ENCODE results near the gene MYL6B. TPM values are rescaled to one million over a fixed set of nuclear protein-coding genes. Genes with fewer than 3 reads are reported as not detected.

The MYL6B gene
- total RNA-seq, 3 donors from 2014 or later (not counting 1 experiment from before 2014, with no cell fraction given), result 6.7 to 8.9 (median 7.4) TPM

- no peaks in the 10 kb centered on the region for H3K9me3 ChIP-seq (ENCODE audit: control insufficient read depth, insufficient read depth, low read length)
- no peaks in the 10 kb centered on the region for H3K27me3 ChIP-seq (ENCODE audit: control insufficient read depth, insufficient read depth, low read length)
- 57% methylated on average over 22 of the region's 22 CpGs for WGBS (ENCODE audit: insufficient coverage)
- peaks cover 44% of the 10 kb centered on the region for H3K36me3 ChIP-seq (ENCODE audit: control insufficient read depth, insufficient read depth, low read length)
- peak overlapping the region; percentile 88 to 93 for H3K27ac Mint-ChIP-seq
- ATAC-seq (no peak), DNase-seq (no peak)
- intact Hi-C loops (cut with micrococcal nuclease), result loop anchor here (5.0 kb wide), 1 partner anchor 187 kb away; the partner anchor contains the start of gene CNPY2
- H3K36me3 Mint-ChIP-seq, result peaks cover 18% of the 10 kb centered on the region
- no peak for TF ChIP-seq CTCF (IDR thresholded peaks at IDR 0.05)
- peak overlapping the region; percentile 85 for H3K27ac ChIP-seq (ENCODE audit: low read length)
- peak overlapping the region; percentile 90 for H3K4me3 ChIP-seq (ENCODE audit: low read length)
- H3K4me1 ChIP-seq (ENCODE audit: control insufficient read depth, insufficient read depth, low read length), result peaks cover 45% of the 10 kb centered on the region
- no peaks in the 10 kb centered on the region for H3K27me3 Mint-ChIP-seq (ENCODE audit: low read depth in 2 of 2)
- H3K4me1 Mint-ChIP-seq, result peaks cover 52 to 58% of the 10 kb centered on the region in 2 donors
- H3K9me3 Mint-ChIP-seq, result no peaks in the 10 kb centered on the region
- H3K4me3 Mint-ChIP-seq, result peak overlapping the region; percentile 97
Measured at GRCh38 chr12:56129942-56130495, 22.4 kb upstream of the MYL6B start.

- Histone ChIP-seq H3K27ac (ENCODE audit: low read length) (peak overlapping the region; percentile 85), H3K4me1 (ENCODE audit: control insufficient read depth, insufficient read depth, low read length) (peaks cover 39% of the 10 kb centered on the region), H3K36me3 (ENCODE audit: control insufficient read depth, insufficient read depth, low read length) (peaks cover 50% of the 10 kb centered on the region), H3K9me3 (ENCODE audit: control insufficient read depth, insufficient read depth, low read length) (no peaks in the 10 kb centered on the region), H3K27me3 (ENCODE audit: control insufficient read depth, insufficient read depth, low read length) (no peaks in the 10 kb centered on the region), H3K4me3 (ENCODE audit: low read length) (no peak overlapping the region)
- Mint-ChIP-seq H3K4me1 (peaks cover 51 to 57% of the 10 kb centered on the region in 2 donors), H3K36me3 (peaks cover 20% of the 10 kb centered on the region), H3K27ac (peak overlapping the region; percentile 88 to 93), H3K9me3 (no peaks in the 10 kb centered on the region), H3K27me3 (ENCODE audit: low read depth in 2 of 2) (no peaks in the 10 kb centered on the region), H3K4me3 (peak overlapping the region; percentile 97)
- 94% methylated on average over 1 of the region's 4 CpGs for WGBS (ENCODE audit: insufficient coverage)
- TF ChIP-seq CTCF (IDR thresholded peaks at IDR 0.05), result no peak
- DNase-seq, result no peak
- intact Hi-C loops (cut with micrococcal nuclease), result no loop called here
- ATAC-seq, result no peak
Measured at GRCh38 chr12:56130876-56131275, 21.5 kb upstream of the MYL6B start.

GRCh38 chr12:56134897-56135296, 17.5 kb upstream of the MYL6B start:
- peaks cover 37% of the 10 kb centered on the region for H3K36me3 Mint-ChIP-seq
- peaks cover 87% of the 10 kb centered on the region for H3K36me3 ChIP-seq (ENCODE audit: control insufficient read depth, insufficient read depth, low read length)
- no peak overlapping the region for H3K4me3 ChIP-seq (ENCODE audit: low read length)
- 95% methylated on average over 4 of the region's 6 CpGs for WGBS (ENCODE audit: insufficient coverage)
- H3K27ac Mint-ChIP-seq, result no peak overlapping the region
- intact Hi-C loops (cut with micrococcal nuclease), result no loop called here
- TF ChIP-seq CTCF (IDR thresholded peaks at IDR 0.05), result no peak
- no peaks in the 10 kb centered on the region for H3K9me3 Mint-ChIP-seq
- H3K4me3 Mint-ChIP-seq, result no peak overlapping the region
- no peaks in the 10 kb centered on the region for H3K27me3 ChIP-seq (ENCODE audit: control insufficient read depth, insufficient read depth, low read length)
- DNase-seq, result no peak
- H3K9me3 ChIP-seq (ENCODE audit: control insufficient read depth, insufficient read depth, low read length), result no peaks in the 10 kb centered on the region
- H3K27ac ChIP-seq (ENCODE audit: low read length), result no peak overlapping the region
- no peak for ATAC-seq
- peaks cover 23 to 38% of the 10 kb centered on the region in 2 donors for H3K4me1 Mint-ChIP-seq
- H3K27me3 Mint-ChIP-seq (ENCODE audit: low read depth in 2 of 2), result no peaks in the 10 kb centered on the region
- H3K4me1 ChIP-seq (ENCODE audit: control insufficient read depth, insufficient read depth, low read length), result peaks cover 21% of the 10 kb centered on the region
